GM18511 (cell line): ENCODE data around the gene EGFLAM.

Experiments used
- ATAC-seq: cut with Tn5 transposase; IDR thresholded peaks from one replicate; pipeline ENCODE4 v1.9.1; 2021; ENCODE audit warnings: mild to moderate bottlenecking, moderate library complexity; ENCODE audit not compliant: unreplicated experiment

EGFLAM gene

GRCh38 chr5:38467353-38468040 lies 209.1 kb downstream of the EGFLAM start:
- ATAC-seq: no peak

DNA sequence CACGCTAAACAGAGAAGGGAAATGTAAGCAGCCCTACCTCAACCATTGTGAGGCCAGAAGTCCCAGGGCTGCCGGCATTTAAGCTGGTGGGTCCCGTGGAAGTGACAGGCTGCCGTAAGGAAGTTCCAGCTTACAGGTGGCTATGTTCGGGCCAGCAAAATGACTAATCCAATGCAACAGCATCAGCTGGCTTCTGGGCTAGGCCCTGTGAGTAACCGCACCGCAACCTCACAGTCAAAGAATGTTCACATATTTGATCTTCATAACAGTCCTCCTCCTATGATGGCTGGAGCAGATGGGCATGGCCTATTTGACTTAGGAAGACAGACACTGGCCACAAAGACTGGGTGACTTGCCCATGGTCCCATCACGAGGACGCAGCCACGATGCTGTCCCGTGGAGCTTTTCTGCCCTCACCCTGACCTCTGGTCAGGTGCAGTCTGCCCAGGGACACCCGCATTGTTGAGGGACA lies 209.9 kb downstream of the EGFLAM start:
- ATAC-seq: no peak

DNA sequence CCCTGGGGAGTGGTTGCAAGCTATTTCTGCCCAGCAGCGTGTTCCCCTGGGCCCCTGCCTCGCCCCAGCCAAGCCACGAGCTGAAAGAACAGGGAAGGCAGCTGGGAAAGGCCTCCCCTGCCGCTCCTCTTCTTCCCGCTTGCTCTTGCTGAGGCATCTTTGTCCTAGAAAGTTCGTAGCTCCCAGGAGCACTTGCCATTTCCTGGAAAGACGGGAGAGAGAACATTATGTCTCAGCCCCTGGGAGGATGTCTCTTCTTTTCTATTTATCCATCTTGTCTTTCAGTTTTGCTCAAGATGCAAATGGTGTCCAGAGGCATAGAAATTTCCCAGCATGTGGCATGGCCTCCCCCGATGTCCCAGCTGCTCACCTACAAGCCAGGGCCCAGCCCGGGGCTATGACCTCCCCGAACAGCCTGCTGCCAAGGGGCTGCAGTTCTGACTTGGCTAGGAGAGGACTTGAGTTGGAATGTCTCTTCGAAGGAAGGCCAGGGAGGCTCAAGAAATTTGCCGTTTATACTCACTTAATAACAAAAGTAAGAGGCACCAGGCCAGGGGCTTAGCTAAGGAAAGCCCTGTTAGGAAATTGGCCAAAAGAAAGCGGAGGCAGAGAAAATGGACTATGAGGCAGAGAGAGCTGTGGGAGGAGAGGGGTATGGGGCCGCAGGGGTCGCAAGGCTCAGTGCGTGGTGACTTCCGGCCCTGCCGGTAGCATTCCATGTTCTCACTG lies 210.8 kb downstream of the EGFLAM start:
- ATAC-seq: no peak

- ATAC-seq: no peak
Observed at GRCh38 chr5:38469707-38470267, 211.4 kb downstream of the EGFLAM start.

- ATAC-seq: no peak
Observed at GRCh38 chr5:38471709-38472108, 213.3 kb downstream of the EGFLAM start.

DNA sequence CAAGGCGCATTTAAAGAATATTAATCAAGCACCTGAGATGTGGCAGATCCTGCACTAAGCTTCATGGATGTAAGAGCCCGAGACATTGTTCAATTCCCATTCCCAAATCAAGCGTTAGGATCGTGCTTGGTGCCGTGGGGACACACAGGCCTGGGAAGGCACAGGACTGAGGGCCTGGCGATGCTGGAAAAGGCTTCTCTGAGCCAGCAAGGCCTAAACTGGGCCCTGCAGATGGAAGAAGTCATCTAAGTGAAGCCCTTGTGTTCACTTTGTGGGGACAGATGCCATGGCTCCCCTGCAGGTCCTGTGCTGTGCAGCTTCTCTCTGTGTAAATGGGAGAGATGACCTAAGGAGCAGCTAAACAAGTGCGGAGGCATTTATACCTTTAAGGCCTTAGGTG lies 214.2 kb downstream of the EGFLAM start:
- ATAC-seq: no peak

- no peak for ATAC-seq
Observed at GRCh38 chr5:38473008-38473407, 214.6 kb downstream of the EGFLAM start.

- ATAC-seq: no peak
Observed at GRCh38 chr5:38478166-38478565, 219.8 kb downstream of the EGFLAM start.

DNA sequence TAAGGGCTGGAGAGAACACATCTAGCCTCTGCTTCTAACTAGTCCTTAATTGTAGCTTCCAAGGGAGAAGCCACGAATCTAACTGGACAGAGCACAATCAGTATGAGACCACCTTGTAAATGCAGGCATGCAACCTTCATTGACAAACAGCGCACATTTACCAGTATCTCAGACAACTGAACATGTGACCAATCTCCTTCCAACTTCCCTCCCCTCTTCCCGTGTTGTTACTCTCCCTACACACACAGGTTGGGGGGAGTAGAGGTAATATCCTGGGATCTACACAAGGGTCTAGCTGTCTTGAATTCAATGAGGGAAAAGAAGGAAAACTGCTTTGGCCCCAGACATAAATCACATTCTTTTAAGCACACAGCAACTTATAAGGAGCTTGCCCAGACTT lies 220.5 kb downstream of the EGFLAM start:
- ATAC-seq: no peak

DNA sequence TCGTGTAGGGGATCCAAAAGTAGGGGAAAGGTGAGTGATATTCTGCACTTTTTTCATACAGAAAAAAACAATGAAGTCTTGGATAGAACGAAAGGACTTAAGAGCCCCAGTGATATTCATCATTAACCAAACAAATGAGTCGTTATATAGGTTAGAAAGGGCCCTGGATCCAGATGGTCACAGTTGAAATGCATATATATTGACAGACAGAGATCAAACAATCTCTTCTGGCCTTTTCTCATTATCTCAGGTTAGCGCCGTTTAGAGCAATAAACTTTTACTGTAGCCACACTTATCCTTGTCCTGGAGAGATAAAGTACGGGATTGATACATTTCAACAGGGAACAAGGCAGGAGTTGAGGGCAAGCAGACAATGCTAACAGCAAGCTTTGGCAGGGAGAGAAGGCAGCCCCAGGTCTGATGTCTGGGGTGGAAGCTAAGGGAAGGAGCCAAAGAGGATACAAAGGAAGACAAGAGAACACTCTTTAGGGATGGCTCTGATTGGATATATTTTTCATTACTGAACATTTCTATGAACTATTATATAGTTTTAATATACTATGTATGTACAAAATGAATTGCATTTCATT lies 221.1 kb downstream of the EGFLAM start:
- no peak for ATAC-seq

DNA sequence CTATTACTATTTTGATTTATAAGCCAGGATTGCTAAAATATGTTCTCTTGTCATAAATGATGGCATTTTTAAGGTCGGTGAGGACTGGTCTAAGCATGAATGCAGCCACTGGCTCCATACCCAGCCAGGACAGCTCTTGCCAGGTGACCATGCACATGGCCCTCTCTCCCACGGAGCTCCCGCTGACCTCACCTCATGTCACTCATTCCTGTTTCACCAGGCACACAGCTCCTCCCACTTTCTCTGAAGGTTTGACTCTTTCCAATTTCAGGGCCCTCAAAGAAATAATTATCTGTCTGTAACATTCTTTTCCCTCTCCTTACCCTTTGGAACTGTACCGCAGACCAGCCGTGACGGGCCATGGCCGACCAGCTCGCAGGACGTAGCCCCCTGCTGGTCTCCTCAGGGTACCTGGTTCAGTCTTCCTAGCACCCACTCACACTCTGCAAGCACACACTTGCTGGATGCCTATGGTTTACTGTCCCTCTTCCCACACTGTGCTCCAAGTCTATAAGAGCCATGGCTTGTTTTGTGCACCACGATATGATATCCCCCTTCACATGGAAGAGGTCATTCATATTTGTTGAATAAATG lies 225.5 kb downstream of the EGFLAM start:
- no peak for ATAC-seq

DNA sequence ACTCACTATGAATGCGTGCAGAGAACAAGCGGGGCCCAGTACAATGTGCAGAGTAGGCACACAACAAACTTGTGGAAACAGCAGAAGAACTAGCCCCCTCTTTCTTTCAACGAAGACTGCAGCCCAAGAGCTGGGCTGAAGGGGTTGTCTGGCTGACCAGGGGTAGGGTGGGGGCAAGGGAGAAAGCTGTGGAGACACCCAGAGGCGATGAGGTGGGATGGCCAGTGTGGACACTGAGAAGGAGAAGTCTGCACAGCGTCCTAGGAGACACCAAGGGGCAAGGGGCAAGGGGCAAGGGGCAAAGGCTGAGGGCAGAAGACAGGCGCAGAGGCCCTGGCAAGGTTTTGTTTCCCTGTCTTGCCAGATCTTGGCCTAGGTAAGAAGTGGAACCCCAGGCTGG lies 235.8 kb downstream of the EGFLAM start:
- no peak for ATAC-seq

GRCh38 chr5:38494763-38495162 lies 236.4 kb downstream of the EGFLAM start:
- ATAC-seq: no peak

DNA sequence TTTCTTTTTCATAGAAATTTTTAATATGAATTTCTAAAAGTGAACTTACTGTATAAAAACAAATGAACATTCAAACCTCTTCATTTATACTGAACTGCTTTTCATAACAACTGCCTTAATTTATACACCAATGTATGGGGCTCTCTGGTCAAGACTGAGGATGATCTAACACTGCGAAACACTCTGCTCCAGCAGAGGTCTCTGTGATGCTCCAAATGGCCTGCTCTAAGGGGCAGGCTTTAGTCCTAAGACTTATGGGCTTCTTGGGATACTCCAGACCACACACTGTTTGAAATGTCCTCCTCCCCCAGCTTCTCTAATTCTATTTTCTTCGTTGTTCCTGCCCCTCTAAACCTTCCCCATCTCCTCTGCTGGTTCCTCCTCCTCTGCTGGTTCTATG lies 239.6 kb downstream of the EGFLAM start:
- ATAC-seq: no peak

DNA sequence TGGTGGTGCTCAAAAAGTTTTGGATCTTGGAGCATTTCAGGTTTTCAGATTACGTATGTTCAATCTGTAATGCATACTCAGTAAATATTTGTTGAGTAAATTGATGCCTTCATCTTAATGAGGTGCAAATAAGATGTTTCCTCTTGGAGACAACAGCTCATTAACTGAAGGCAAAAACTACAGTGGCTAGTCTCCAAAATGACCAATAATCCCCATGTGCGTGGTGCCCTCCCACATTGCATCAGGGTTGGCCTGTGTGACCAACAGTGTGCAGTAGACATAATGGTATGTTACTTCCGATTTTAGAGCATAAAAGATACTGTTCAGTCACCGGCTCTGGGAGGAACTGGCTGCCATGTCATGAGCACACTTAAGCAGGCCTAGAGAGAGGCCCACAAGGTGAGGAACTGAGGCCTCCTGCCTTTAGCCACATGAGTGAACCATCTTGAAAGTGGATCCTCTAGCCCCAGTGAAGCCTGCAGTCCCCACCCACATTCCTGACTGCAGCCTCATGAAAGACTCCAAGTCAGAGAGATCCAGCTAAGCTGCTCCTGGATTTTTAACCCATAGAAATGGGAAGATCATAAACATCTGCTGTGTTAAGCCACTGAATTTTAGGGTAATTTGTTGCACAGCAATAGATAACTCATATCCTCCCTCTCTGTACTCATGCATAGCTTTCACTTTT lies 242.4 kb downstream of the EGFLAM start:
- no peak for ATAC-seq

DNA sequence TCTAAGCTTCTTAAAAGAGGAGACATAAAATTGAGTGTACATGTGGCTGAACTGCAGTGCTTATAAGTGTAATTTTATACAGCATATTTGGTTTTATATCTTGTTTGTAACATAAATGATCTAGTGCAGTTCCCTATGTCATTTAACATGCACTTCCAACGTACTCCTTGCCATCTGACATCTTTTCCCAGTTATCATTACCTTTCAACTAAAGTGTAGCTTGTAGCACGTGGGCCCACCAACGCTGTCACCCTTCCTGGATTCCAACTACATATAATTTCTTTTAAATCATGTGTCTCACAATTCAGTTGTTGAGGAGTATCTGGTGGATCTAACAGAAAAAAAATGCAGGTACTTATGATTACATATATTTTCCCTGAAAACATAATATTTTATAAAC lies 247.9 kb downstream of the EGFLAM start:
- no peak for ATAC-seq

- ATAC-seq: no peak
Observed at GRCh38 chr5:38509185-38509584, 250.8 kb downstream of the EGFLAM start.
